Measurements from ENCODE around the gene NOP9. TPM values are rescaled to one million over a fixed set of nuclear protein-coding genes. Genes with fewer than 3 reads are reported as not detected.

Gene NOP9
- polyA plus RNA-seq, 3 donors = 6.8 to 11.6 (median 11.0) TPM

DNA sequence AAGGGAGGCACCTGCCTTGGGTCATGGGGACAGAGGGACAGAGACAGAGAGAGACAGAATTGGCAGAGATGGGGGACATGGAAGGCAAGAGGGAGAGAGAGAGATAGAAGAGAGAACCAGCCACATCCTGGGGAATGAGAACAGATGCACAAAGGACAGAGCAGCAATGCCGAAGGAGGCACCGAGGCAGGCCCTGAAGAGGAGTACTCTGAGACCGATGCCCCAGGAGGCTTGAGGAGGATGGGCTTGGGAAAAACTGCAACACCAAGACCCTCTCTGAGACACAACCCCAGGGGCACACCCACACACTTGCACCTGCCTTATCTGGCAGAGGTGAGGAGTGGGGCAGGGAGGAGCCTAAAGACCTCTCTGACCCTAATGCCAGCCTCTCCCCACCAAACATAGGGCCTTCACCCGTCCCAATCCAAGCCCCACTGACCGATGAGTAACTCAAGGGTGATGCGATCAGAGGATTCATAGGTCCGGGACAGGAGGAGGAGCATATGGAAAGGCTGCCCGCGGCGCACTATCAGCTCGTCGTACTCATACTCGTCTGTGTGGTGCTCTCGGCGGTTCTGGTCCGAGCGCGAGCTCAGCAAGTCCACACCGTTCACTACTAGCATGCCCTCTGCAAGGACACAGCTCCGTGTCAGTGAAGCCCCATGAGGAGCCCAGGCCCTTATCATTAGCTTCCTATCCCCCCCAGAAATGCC, 38.2 kb upstream of the NOP9 start:
- no peak overlapping the region for H3K27ac ChIP-seq (ENCODE audit: low read depth, low read length)
- 85 to 92% (median 89%) methylated on average over 20 of the region's 20 CpGs for WGBS, 3 donors

DNA sequence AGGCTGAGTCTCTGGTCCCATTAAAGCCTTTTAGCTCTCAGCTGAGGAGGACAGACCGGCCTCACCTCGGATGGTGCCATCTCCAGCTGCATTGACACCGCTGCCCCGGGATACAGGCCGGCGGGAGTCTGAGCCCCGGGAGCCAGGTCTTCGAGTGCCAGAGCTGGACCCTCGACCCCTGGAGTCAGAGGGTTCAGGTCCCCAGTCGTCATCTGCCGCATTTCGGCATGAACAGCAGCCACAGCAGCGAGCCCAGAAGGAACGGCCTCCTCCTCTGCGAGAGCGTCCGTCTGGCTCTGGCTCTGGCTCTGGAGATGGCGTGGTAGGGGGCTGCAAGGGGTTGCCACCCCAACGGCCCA, 37.7 kb upstream of the NOP9 start:
- 91 to 93% (median 91%) methylated on average over 19 of the region's 19 CpGs for WGBS, 3 donors
- H3K27ac ChIP-seq (ENCODE audit: low read depth, low read length) = no peak overlapping the region

DNA sequence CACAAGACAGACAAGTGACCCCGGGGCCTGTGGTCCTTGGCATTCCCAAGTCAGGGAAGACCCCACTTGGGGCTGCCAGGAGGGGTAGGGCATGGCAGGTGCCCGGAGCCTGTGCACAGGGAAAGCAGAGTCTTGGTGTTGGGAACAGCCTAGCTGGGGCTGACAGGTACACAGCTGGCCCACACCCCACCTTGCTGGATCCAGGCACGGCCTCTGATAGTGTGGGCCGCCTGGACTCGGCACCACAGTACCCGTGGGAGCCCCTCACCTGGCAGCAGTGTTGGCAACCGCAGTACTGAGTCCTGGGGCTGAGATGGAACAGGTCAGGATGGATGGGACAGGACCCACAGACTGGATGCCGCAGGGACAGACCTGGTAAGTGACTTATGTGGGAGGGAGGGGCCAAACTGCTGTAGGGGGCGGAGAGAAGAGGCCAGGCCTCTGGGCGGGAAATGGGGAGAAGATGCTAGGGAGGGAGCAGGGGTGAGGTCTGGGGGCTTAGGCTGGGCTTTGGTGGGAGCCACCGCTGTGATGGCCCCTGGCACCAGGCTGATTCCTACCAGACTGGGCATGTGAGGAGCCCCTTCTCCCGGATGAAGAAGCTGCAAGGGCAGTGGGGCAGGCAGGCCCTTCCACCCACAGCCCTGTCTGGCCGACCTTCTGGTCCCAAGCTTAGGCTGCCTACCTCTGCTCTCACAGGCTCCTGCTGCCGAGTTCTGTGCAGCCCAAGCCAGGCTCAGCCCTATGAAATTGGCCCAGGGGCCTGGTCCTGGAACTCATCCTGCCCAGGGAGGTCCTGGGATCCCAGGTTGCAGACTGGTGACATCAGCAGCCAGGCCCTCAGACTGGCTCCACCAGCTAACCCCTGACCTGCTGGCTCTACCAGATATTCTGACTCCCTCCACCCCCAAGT, 36.6 kb upstream of the NOP9 start, which contains the start of gene TGM1:
TGM1 (minus strand) TSS at position 357 of the 913 bp plus-strand sequence. CDS start 825 bp downstream, outside the sequence.
- no peak within 1 kb of the TSS for H3K27ac ChIP-seq (ENCODE audit: low read depth, low read length)
- WGBS, 3 donors = 75 to 80% (median 80%) methylated on average over 14 of the region's 14 CpGs

DNA sequence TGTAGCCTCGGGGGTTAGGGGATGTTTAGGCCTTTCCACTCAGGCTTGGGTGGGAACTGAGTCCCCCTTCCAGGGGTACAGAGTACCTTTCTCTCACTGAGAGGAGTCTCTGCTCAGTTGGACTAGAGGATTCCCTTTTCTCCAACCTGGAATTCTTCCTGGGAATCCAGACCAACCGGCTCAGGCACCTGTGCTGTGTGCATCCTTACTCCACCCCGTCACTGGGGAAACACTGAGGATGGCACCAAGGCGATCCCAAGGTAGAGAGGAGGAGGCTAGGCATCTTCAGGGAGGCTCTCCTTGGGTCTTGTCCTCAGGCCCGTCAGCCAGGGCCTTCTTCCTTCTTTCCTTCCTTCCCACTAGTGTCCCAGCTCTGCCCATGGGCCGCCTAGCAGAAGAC, 35.8 kb upstream of the NOP9 start:
- no peak overlapping the region for H3K27ac ChIP-seq (ENCODE audit: low read depth, low read length)
- 58 to 74% (median 62%) methylated on average over 6 of the region's 6 CpGs for WGBS, 3 donors

DNA sequence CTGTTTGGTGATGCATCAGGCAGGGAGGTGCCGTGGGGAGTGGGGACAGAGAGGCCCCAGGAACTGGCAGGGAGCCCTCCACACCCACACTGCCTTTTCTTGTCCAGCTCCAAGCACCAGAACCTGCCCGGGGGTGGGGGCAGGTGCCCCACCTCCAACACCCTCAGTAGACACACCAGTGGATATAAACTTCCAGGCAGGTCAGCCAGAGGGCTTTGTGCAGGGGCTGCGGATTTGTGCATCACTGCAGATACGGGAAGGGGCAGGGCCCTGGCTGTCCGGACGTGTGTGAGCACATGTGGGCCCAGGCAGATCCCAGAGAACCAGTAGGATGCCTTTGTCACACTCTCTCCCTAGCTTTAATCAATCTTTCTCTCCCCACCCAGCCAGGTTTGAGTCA, 35.4 kb upstream of the NOP9 start:
- 60 to 78% (median 69%) methylated on average over 6 of the region's 6 CpGs for WGBS, 3 donors

DNA sequence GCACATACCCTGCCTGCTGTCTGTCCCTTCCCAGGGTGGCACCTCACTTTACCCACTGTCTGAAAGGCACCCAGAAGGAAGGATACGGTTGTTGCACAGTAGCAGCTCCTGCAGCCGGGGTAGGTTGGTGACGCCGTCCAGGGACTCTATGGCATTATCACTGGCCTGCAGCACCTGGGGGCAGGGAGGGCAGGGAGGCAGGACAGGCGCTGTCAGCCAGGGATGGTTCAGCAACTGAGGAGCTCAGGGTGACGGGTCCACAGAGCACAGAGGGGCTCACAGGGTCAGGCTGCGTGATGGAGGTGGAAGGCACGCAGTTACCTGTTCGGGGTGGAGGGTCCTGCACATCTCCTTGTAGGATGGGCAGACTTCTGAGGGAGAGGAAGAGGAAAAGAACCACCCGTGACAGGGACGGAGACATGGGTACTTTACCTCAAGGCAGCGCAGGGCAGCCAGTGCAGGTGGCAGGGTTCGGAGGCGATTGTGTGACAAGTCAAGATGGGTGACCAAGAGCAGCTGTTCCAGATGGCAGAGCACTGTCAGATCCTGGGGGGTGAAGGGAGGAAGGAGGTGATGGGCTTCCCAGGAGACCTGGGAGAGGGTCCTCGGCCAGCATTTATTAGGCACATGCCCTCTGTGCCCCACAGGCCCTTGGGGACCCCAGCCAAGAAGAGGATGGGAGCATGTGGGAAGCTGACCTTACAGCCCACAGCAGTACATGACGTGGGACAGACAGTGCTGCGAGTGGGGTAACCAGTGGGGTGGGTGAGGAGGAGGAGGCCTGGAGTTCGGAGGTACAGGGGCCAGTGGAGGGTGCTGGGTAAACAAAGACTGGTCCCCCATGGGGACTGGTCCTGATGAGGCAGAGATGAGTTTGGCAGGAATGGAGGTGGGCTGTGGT, 33.1 kb upstream of the NOP9 start:
- H3K27ac ChIP-seq (ENCODE audit: low read depth, low read length) = no peak overlapping the region
- 86 to 92% (median 89%) methylated on average over 18 of the region's 18 CpGs for WGBS, 3 donors

More for the DNA sequence above, 35.4 kb upstream of the NOP9 start:
- H3K27ac ChIP-seq (ENCODE audit: low read depth, low read length) = no peak overlapping the region

DNA sequence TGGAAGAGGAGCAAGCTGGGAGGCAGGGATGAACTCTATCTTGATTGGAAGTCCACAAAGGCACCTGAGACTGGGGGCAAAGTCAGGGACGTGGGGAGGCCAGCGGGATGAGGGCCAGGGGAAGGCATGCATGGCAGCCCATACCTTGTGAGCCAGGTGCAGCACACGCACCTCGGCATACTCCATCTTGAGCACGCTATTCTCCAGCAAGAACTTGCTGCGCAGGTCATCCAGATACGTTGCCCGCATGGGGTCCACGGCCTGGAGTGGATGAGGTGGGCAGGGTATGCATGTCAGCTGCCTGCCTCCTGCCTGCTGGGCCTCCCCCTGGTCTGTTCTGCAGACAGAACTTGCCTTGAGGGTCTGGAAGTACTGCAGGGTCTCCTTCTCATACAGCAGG, 32.1 kb upstream of the NOP9 start:
- 89 to 96% (median 94%) methylated on average over 9 of the region's 9 CpGs for WGBS, 3 donors
- no peak overlapping the region for H3K27ac ChIP-seq (ENCODE audit: low read depth, low read length)

DNA sequence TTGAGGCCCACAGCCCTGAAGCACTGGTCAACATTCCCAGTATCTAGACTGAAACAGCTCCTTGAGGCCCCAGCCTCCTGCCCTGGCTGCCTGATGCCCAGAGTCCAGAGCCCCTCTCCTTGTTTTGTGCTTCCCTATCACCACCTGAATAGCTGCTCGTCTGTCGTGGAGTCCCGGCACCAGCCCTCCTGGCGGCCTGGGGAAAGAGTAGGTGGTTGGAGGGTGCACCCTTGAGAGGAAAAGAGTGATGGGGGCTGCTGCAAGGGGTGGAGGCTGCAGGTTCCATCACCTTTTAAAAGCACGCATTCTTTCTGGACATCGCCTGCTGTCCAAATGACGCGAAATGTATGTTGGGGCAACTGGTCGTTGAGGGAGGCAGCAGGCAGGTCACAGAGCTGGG, 31.4 kb upstream of the NOP9 start:
- no peak overlapping the region for H3K27ac ChIP-seq (ENCODE audit: low read depth, low read length)
- 89 to 95% (median 94%) methylated on average over 9 of the region's 9 CpGs for WGBS, 3 donors

DNA sequence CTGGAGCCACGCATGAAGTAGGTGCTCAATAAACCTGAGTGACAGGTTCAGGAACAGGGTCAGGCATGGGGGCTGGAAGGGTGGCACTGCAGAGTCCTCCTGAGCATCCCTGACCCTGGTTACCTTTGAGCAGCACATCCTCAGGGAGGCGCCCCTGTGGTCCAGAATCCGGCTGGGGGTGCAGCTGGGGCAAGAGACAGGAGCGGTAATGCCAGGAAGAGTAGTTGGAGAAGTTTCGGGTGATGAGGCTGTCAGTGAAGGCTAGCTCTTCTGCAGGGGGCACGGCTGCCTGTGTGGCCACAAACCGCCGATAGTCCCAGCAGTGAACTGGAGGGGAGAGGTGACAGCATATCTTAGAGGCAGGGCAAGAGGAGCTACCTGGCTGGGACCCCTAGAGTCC, 30.3 kb upstream of the NOP9 start:
- 94 to 95% (median 95%) methylated on average over 8 of the region's 8 CpGs for WGBS, 3 donors

DNA sequence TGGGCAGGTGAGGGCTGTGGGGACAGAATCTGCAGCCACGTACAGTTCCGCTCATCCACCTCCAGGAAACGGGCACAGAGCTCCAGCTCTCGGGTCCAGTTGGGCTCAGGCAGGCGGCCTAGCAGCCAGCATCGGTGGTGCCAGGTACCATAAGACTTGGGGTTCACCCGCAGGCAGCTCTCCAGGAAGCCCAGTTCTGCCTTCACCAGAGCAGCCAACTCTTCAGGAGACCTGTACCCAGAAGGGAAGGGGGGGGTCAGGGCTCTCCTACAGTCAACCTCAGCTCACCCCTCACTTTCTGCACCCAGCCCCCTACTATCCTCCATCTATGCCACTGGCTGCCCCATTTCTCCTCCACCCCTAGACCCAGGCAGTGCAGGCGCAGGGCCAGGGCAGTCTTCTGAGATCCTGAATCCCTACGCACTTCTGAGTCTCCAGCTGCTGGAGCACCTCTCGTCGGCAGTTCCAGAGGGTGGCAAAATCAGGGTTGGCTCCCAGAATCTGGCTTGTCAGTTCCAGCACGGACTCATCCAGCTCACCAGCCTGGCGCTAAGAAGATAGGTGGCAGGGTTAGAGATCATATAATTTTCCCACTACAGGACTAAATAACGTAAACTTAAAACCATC, 29.6 kb upstream of the NOP9 start:
- no peak overlapping the region for H3K27ac ChIP-seq (ENCODE audit: low read depth, low read length)
- WGBS, 3 donors = 94 to 97% (median 95%) methylated on average over 12 to 14 of the region's 14 CpGs

More for the DNA sequence above, 30.3 kb upstream of the NOP9 start:
- H3K27ac ChIP-seq (ENCODE audit: low read depth, low read length) = no peak overlapping the region

DNA sequence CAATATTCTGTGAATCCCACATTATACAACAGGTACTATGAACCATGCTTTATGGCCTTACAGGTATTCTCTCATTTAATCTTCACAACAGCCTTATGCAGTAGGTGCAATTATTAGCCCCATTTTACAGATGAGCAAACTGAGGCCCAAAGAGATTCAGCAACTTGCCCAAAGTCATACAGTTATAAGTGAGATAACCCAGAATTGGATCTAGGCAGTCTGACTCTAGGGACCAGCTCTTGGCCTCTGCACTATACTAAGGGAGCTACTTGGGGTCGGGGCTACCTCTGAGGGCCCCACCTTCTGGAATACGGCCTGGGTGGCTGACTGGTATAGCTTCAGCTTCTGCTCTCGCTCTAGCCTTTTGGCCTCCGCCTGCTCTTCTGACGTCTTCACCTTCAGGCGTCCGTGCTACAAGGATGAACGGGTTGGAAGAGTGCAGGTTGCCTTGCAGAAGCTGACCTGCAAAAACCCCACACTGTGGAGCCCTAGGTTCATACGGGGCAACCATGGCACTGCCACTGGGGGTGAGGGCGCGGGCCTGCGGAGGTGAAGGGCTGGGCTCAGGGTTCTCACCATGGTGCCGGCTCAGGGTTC, 29.0 kb upstream of the NOP9 start:
- 13 to 19% (median 15%) methylated on average over 13 of the region's 13 CpGs for WGBS, 3 donors
- H3K27ac ChIP-seq (ENCODE audit: low read depth, low read length) = no peak overlapping the region

DNA sequence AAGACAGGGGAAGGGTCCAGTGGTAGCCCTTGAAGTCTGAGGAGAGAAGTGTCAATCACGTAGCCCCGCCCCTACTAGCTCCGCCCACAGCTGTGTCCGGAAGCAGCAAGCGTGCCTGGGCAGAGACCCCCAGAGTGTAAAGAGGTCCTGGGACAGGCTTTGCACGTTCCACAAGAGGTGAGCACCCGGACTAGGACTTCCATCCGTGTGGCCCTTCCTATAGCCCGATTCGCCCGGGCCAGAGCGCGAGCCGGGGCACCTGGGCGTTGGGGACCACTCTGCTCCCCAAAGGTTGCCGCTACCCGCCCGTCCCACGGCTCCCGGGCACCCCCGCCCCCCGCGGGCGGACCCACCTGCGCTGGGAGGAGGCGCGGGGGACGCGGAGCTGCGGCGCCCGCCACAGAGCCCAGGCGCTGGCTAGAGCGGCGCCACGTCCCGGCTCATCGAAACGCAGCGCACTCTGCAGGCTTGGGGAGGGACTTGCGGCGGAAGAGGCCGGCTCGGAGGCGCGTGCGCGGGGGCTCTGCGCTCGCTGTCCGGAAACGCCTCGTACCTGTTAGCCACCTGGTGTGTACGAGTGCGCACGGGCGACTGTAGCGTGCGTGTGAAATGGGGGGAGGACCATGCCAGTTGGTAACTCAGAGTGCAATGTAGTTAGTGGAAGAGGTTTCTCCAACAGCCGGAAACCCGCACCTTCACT, 28.4 kb upstream of the NOP9 start, which contains the start of gene RABGGTA:
RABGGTA (minus strand) TSS at position 464 of the 700 bp plus-strand sequence. CDS start 482 bp downstream, outside the sequence.
- WGBS, 3 donors = 0 to 1% (median 1%) methylated on average over 58 to 61 of the region's 61 CpGs
- peak within 1 kb of the TSS; percentile 31 for H3K27ac ChIP-seq (ENCODE audit: low read depth, low read length)

DNA sequence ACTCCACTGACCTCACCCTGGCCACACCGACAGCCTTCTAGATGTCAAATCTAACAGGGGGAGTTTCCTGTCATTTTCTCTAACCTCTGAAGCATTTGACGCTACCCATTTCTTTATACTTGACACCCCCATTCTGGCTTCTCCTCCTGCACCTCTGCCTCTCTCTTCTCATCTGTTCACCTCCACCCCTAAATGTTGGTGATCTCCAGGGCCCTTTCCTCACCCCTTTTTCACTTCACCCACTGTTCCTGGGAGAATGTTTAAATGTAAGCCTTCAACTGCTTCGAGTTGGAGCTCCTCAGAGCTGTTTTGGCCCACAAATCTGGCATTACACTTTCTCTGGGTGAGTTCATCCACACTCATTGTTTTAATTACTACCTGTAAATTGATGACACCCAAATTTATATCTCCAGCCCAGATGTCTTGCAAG, 27.8 kb upstream of the NOP9 start:
- WGBS, 3 donors = 6 to 24% (median 18%) methylated on average over 3 of the region's 3 CpGs
- H3K27ac ChIP-seq (ENCODE audit: low read depth, low read length) = no peak overlapping the region

DNA sequence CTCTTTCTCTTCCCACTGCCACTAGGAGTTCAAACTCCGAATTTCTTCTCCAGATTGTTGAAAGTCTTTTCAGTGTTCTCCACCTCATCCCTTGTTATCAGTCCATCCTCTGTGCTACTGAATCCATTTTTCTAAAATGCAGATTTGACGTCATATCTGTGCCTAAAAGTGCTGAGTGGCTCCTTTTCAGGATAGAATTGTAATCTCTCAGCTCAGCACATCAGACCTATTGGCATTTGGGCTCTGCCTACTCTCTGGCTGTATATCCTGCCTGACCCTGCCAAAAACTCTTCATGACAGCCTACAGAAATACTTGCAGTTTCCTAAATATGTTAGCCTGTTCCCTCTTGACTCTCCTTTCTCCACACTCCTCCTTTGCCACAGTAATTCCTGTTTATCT, 27.2 kb upstream of the NOP9 start:
- no peak overlapping the region for H3K27ac ChIP-seq (ENCODE audit: low read depth, low read length)

DNA sequence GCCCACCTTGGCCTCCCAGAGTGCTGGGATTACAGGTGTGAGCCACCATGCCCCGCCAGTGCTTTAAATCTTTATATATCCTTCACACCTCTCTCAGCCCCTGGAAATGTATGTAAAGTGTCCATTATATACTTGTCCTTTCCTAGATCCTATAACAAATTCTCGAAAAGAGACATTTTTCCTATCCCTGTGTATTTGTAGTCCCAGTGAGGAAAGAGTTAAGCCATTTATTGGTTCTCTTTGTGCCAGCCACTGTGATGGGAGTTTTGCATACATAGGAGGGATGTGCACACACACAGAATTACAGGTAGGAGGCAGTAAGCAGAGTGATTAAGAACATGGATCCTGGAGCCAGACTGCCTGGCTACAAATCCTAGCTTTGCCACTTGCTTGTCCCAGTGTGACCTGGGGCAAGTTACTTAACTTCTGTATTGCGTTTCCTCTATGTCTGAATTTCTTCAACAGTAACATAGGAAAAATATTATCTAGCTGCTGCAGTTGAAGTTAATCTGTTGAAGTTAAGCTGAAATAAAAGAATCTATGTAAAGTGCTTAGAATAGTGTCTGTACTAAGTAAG, 26.1 kb upstream of the NOP9 start:
- H3K27ac ChIP-seq (ENCODE audit: low read depth, low read length) = no peak overlapping the region
- WGBS, 3 donors = 60 to 77% (median 70%) methylated on average over 3 of the region's 3 CpGs

More for the DNA sequence above, 27.2 kb upstream of the NOP9 start:
- 78 to 89% (median 85%) methylated on average over 2 of the region's 2 CpGs for WGBS, 3 donors

DNA sequence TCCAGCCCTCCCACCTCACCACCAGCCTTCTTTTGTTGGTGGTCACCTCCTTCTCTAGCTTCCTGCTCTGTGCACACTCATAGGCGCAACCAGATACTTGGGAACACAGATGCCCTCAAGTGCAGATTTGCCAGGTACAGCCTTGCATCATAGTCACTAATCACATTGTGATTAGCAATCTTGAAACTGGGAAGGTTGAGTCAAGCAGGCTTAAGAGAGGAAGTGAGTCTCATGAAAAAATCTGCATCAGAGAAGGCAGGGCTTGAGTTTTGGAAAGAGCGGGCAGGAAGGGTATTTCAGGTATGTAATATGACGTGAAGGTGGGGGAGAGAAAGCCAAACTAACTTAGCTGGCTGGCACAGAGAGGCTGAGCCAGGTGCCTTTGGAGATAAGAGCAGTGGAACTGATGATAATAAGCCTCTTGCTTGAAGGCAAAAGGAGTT, 25.5 kb upstream of the NOP9 start:
- no peak overlapping the region for H3K27ac ChIP-seq (ENCODE audit: low read depth, low read length)
- WGBS, 3 donors = 37 to 68% (median 48%) methylated on average over 3 of the region's 3 CpGs

DNA sequence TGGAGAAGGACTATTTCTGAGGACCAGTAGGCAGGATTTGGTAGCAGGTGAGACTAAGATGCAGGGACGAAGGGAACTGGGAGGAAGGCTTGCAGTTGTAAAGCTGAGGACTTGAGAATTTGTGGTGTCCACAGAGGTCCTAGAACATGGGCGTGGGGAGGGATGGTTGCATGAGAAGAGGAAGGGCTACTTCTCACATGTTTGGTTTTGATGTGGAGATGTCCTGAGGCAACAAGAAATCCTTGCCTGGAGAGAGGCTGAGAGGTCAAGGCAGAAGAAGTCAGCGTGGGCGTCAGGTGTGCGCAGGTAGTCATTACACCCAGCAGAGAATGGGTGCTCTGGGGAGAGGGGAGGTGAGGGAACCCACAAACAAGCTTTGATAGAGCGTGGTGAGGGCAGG, 22.6 kb upstream of the NOP9 start:
- no peak overlapping the region for H3K27ac ChIP-seq (ENCODE audit: low read depth, low read length)

More for the DNA sequence above, 22.6 kb upstream of the NOP9 start:
- 82 to 97% (median 84%) methylated on average over 6 of the region's 6 CpGs for WGBS, 3 donors

Data from adipose tissue (tissue), 3 donors.